Mesendoderm (in vitro differentiated cells): ENCODE data around the gene TJP2.

Experiments
- DNase-seq: peaks from one replicate; pipeline ENCODE4 v3.0.0; 2013
- H2AK5ac ChIP-seq: 2 replicates; pipeline ENCODE4 v1.6.1; 2013; ENCODE audit warnings: low read length, inconsistent platforms
- H2BK120ac ChIP-seq: 2 replicates; pipeline ENCODE4 v1.6.1; 2013; ENCODE audit warnings: low read depth, mild to moderate bottlenecking, low read length, moderate library complexity, mixed read lengths
- H2BK15ac ChIP-seq: replicated peaks from 2 replicates; pipeline ENCODE4 v1.6.1; 2013; ENCODE audit warnings: low read depth, mild to moderate bottlenecking, moderate library complexity
- H2BK5ac ChIP-seq: 2 replicates; pipeline ENCODE4 v1.6.1; 2013; ENCODE audit warnings: low read length, inconsistent platforms
- H3K18ac ChIP-seq: 2 replicates; pipeline ENCODE4 v1.6.1; 2013; ENCODE audit warnings: mild to moderate bottlenecking, low read length, mixed read lengths
- H3K23ac ChIP-seq: one replicate; pipeline ENCODE4 v1.6.1; 2013; ENCODE audit warnings: low read length
- H3K27ac ChIP-seq: 2 replicates; pipeline ENCODE4 v1.5.1; 2013; ENCODE audit warnings: low read depth, mild to moderate bottlenecking, inconsistent platforms, low read length, moderate library complexity
- H3K27me3 ChIP-seq: 2 replicates; pipeline ENCODE4 v1.6.1; 2013; ENCODE audit warnings: low read length, control low read depth, mild to moderate bottlenecking, inconsistent platforms; ENCODE audit not compliant: insufficient read depth, poor library complexity
- H3K36me3 ChIP-seq: 2 replicates; pipeline ENCODE4 v1.6.1; 2013; ENCODE audit warnings: low read length, inconsistent platforms; ENCODE audit not compliant: control insufficient read depth, insufficient read depth
- H3K4ac ChIP-seq: one replicate; pipeline ENCODE4 v1.6.1; 2013; ENCODE audit warnings: low read depth, mild to moderate bottlenecking, low read length, moderate library complexity
- H3K4me1 ChIP-seq: 2 replicates; pipeline ENCODE4 v1.6.1; 2013; ENCODE audit warnings: low read depth, low read length, inconsistent platforms; ENCODE audit not compliant: control insufficient read depth
- H3K4me2 ChIP-seq: 2 replicates; pipeline ENCODE4 v1.6.1; 2013; ENCODE audit warnings: low read length
- H3K4me3 ChIP-seq: 2 replicates; pipeline ENCODE4 v1.5.1; 2013; ENCODE audit warnings: mild to moderate bottlenecking, low read length
- H3K56ac ChIP-seq: one replicate; pipeline ENCODE4 v1.6.1; 2013; ENCODE audit warnings: low read length
- H3K79me1 ChIP-seq: 2 replicates; pipeline ENCODE4 v1.6.1; 2013; ENCODE audit warnings: low read length, inconsistent platforms
- H3K79me2 ChIP-seq: 2 replicates; pipeline ENCODE4 v1.6.1; 2013; ENCODE audit warnings: mild to moderate bottlenecking, low read length; ENCODE audit not compliant: control insufficient read depth, insufficient read depth
- H3K9ac ChIP-seq: 2 replicates; pipeline ENCODE4 v1.6.1; 2013; ENCODE audit warnings: low read length, inconsistent platforms
- H4K5ac ChIP-seq: one replicate; pipeline ENCODE4 v1.6.1; 2013; ENCODE audit warnings: low read length
- H4K8ac ChIP-seq: one replicate; pipeline ENCODE4 v1.6.1; 2013; ENCODE audit warnings: low read depth, mild to moderate bottlenecking, control low read depth, low read length, moderate library complexity
- WGBS: extraction: QIAGEN DNeasy Blood & Tissue Kit; methylation state at CpG from one replicate; pipeline ENCODE4 v1.1.7; 2013; ENCODE audit warnings: low lambda C conversion rate, missing lambda C conversion rate; ENCODE audit not compliant: insufficient coverage; ENCODE audit errors: extremely low coverage; 5-methylcytosine and 5-hydroxymethylcytosine counted together

TJP2 gene

DNA sequence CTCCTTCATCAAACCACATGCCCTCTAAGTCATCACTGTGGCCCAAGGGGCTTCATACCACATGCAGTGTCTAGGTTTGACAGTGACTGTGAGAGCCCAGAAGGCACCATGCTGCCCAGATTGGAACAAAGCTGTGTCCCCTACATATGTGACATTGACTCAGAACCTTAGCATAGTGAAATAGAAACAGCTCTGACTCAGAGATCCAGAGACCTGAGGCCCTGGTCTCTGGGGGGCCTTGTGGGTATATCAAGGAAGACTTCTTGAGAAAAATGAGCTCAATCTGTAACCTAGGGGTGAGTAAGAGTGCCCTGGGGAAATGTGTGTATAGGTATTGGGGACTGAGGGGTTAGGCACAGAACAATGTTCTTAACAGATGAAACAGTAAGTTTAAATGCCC, 143.8 kb downstream of the TJP2 start:
- H3K36me3 ChIP-seq, result no peaks in the 10 kb centered on the region
- H4K8ac ChIP-seq, result no peak overlapping the region
- no peak overlapping the region for H2BK15ac ChIP-seq

DNA sequence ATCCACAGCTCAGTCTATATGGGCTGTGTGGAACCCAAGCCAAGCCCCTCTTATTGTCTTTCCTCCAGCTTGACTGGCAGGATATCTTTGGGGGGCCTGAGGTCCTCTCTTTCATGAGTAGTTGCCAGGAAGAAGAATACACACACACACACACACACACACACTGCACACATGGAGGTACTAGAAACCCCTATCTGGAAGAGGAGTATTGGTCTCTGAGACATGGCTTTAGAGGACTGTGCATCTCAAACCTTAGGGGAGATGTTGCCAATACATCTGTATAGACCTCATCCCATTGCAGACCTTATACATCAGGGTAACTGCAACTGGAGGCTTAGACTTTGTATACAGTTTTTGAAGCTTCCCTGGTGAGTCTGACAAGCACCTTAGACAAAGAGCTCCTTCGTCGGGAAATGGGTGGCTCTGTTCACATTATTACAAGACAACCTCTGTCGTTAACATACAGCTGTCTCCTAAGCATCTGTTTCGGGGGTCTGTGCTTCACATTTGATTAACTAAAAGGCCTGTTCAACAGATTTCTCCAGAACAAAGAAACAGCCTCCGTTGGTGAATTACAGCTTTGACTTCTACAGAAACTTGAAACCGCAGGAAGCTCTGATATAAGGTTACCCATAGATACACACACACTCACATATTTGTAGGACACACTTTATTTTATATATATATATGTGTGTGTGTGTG, 145.4 kb downstream of the TJP2 start:
- WGBS, result no CpG with 5 or more reads among the region's 6 CpGs
- no peak overlapping the region for H4K5ac ChIP-seq

More for the DNA sequence above, 143.8 kb downstream of the TJP2 start:
- H3K4me3 ChIP-seq, result no peak overlapping the region
- H3K4me2 ChIP-seq, result no peak overlapping the region
- H3K27me3 ChIP-seq, result no peaks in the 10 kb centered on the region
- no peak overlapping the region for H3K18ac ChIP-seq
- no peak overlapping the region for H3K23ac ChIP-seq
- H2BK120ac ChIP-seq, result no peak overlapping the region
- DNase-seq, result no peak
- no peak overlapping the region for H3K9ac ChIP-seq
- H3K79me1 ChIP-seq, result no peaks in the 10 kb centered on the region
- H3K56ac ChIP-seq, result no peak overlapping the region
- H3K4ac ChIP-seq, result no peak overlapping the region
- H2AK5ac ChIP-seq, result no peak overlapping the region
- H3K27ac ChIP-seq, result no peak overlapping the region
- H4K5ac ChIP-seq, result no peak overlapping the region
- H2BK5ac ChIP-seq, result no peak overlapping the region
- H3K4me1 ChIP-seq, result no peaks in the 10 kb centered on the region
- H3K79me2 ChIP-seq, result no peaks in the 10 kb centered on the region

DNA sequence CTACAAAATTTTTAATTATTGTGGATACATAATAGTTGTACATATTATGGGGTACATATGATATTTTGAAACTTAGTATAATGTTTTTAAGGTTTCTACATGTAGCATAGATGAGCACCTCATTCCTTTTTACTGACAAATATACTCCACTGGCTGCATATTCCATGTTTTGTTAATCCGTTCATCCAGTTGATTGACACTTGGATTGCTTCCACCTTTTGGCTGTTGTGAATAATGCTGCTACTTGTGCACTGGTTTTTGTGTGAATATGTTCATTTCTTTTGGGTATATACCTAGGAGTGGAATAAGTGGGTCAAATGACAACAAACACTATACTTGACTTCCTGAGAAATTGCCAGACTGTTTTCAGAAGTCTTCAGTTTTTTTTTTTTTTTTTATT, 148.2 kb downstream of the TJP2 start:
- DNase-seq, result no peak
- Histone ChIP-seq H4K8ac (no peak overlapping the region), H3K56ac (no peak overlapping the region), H2AK5ac (no peak overlapping the region), H2BK15ac (no peak overlapping the region), H3K4ac (no peak overlapping the region), H3K27me3 (no peaks in the 10 kb centered on the region), H3K23ac (no peak overlapping the region), H2BK5ac (no peak overlapping the region), H3K4me2 (no peak overlapping the region), H2BK120ac (no peak overlapping the region), H3K79me1 (peaks cover 6% of the 10 kb centered on the region), H3K36me3 (no peaks in the 10 kb centered on the region), H4K5ac (no peak overlapping the region), H3K9ac (no peak overlapping the region), H3K4me1 (peaks cover 2% of the 10 kb centered on the region), H3K18ac (no peak overlapping the region), H3K4me3 (no peak overlapping the region), H3K79me2 (peaks cover 11% of the 10 kb centered on the region), H3K27ac (no peak overlapping the region)
- no CpG with 5 or more reads among the region's 1 CpG for WGBS

More for the DNA sequence above, 145.4 kb downstream of the TJP2 start:
- no peak overlapping the region for H2AK5ac ChIP-seq
- H3K23ac ChIP-seq, result no peak overlapping the region
- H3K9ac ChIP-seq, result no peak overlapping the region
- H2BK5ac ChIP-seq, result no peak overlapping the region
- no peaks in the 10 kb centered on the region for H3K79me2 ChIP-seq
- no peak overlapping the region for H3K4me3 ChIP-seq
- H2BK15ac ChIP-seq, result no peak overlapping the region
- no peaks in the 10 kb centered on the region for H3K4me1 ChIP-seq
- no peak overlapping the region for H3K4me2 ChIP-seq
- H3K36me3 ChIP-seq, result no peaks in the 10 kb centered on the region
- DNase-seq, result no peak
- H4K8ac ChIP-seq, result no peak overlapping the region
- H3K27me3 ChIP-seq, result no peaks in the 10 kb centered on the region
- no peak overlapping the region for H3K27ac ChIP-seq
- H2BK120ac ChIP-seq, result no peak overlapping the region
- no peaks in the 10 kb centered on the region for H3K79me1 ChIP-seq
- H3K4ac ChIP-seq, result no peak overlapping the region
- no peak overlapping the region for H3K56ac ChIP-seq
- no peak overlapping the region for H3K18ac ChIP-seq

DNA sequence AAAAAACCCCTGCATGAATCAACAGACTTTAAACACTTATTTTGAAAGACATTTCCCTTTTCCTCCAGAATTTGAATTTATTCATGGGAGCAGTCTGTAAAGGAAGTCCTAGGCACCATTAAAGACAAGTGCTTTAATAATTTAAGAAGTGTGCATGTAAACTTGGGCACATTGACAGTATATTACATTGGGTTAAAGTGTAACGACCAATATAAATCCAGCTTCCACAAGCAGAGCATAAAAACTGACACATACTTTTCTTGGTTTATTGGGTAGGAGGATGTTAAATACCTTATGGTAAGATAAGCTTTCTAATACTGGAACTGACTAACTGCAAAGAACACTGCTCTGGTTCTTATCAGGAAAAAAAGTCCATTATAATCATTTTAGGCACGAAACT, 149.8 kb downstream of the TJP2 start:
- peaks cover 6% of the 10 kb centered on the region for H3K79me1 ChIP-seq
- no peak overlapping the region for H3K27ac ChIP-seq
- no peak overlapping the region for H3K23ac ChIP-seq
- WGBS, result no CpG with 5 or more reads among the region's 2 CpGs
- H3K4me3 ChIP-seq, result no peak overlapping the region
- H3K4me2 ChIP-seq, result no peak overlapping the region
- no peak overlapping the region for H3K18ac ChIP-seq
- H4K8ac ChIP-seq, result no peak overlapping the region
- no peak overlapping the region for H2AK5ac ChIP-seq
- no peak overlapping the region for H2BK120ac ChIP-seq
- H3K56ac ChIP-seq, result no peak overlapping the region
- peaks cover 4% of the 10 kb centered on the region for H3K4me1 ChIP-seq
- H2BK5ac ChIP-seq, result no peak overlapping the region
- H4K5ac ChIP-seq, result no peak overlapping the region
- peaks cover 16% of the 10 kb centered on the region for H3K79me2 ChIP-seq
- H3K9ac ChIP-seq, result no peak overlapping the region
- no peaks in the 10 kb centered on the region for H3K36me3 ChIP-seq
- no peak overlapping the region for H3K4ac ChIP-seq
- no peak overlapping the region for H2BK15ac ChIP-seq
- no peak for DNase-seq
- H3K27me3 ChIP-seq, result no peaks in the 10 kb centered on the region
